Measurements from ENCODE around the gene FAAP20. TPM values are rescaled to one million over a fixed set of nuclear protein-coding genes. Genes with fewer than 3 reads are reported as not detected.
"Not testable (repeated sequence)": the region's sequence is repeated elsewhere in the genome, so short reads cannot be mapped to it uniquely, and the experiment has no call there.

Gene FAAP20
- total RNA-seq, 4 donors from 2014 or later = 19.4 to 84.5 (median 34.9) TPM

DNA sequence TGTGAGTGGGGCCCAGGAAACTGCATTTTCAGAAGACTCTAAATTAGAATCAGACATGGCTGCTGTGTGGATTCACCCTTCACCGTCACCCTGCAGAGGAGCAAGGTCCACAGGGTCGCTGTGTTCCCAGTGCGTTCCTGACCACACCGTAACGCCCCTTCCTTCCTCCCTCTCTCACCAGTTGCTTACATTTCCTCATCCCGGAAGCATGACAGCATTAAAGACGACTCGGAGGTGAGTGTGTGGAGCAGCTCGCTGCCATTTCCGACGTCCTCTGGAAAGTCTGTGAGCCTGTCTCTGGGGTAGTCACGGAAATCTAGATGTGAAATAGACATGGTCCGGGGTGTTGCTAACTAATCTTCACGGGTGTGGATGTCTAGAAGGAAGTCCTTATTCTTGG lies 45.9 kb downstream of the FAAP20 start:
- DNase-seq = peak; percentile 31
- Histone ChIP-seq H3K27me3 (no peaks in the 10 kb centered on the region), H3K4me1 (no peaks in the 10 kb centered on the region), H3K9me3 (no peaks in the 10 kb centered on the region), H3K36me3 (no peaks in the 10 kb centered on the region), H3K27ac (no peak overlapping the region), H3K4me3 (no peak overlapping the region)
- TF ChIP-seq POLR2A (IDR thresholded peaks at IDR 0.05) = peak; percentile 27
- TF ChIP-seq, protein P1, sequence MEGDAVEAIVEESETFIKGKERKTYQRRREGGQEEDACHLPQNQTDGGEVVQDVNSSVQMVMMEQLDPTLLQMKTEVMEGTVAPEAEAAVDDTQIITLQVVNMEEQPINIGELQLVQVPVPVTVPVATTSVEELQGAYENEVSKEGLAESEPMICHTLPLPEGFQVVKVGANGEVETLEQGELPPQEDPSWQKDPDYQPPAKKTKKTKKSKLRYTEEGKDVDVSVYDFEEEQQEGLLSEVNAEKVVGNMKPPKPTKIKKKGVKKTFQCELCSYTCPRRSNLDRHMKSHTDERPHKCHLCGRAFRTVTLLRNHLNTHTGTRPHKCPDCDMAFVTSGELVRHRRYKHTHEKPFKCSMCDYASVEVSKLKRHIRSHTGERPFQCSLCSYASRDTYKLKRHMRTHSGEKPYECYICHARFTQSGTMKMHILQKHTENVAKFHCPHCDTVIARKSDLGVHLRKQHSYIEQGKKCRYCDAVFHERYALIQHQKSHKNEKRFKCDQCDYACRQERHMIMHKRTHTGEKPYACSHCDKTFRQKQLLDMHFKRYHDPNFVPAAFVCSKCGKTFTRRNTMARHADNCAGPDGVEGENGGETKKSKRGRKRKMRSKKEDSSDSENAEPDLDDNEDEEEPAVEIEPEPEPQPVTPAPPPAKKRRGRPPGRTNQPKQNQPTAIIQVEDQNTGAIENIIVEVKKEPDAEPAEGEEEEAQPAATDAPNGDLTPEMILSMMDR (IDR thresholded peaks at IDR 0.05) = no peak
- peak in 1 of 3 donors; percentile 38 for TF ChIP-seq POLR2AphosphoS5 (IDR thresholded peaks at IDR 0.05)
- TF ChIP-seq EP300 (IDR thresholded peaks at IDR 0.05; ENCODE audit: low read depth) = no peak
- in situ Hi-C loops (cut with MboI; ENCODE audit: low pct_ligation_motif_present in 1 of 4, low pct_unique_long_range_greater_than_20kb in 1 of 4, low sequenced_read_pairs in 3 of 4) (no loop called here), intact Hi-C loops (cut with DNase I; ENCODE audit: low total_unique reads) (no loop called here)
- WGBS, 2 donors (ENCODE audit: low coverage in 1 of 2) = 56 to 96% methylated on average over 4 to 14 of the region's 14 CpGs

DNA sequence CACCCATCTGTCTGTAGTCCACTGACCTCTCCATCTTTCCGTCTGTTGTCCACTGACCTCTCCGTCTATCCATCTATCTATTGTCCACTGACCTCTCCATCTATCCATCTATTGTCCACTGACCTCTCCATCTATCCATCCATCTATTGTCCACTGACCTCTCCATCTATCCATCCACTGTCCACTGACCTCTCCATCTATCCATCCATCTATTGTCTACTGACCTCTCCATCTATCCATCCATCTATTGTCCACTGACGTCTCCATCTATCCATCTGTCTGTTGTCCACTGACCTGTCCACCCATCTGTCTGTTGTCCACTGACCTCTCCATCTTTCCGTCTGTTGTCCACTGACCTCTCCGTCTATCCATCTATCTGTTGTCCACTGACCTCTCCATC lies 46.7 kb downstream of the FAAP20 start:
- H3K9me3 ChIP-seq; H3K4me3 ChIP-seq; H3K4me1 ChIP-seq; DNase-seq; H3K27me3 ChIP-seq; intact Hi-C loops (cut with DNase I; ENCODE audit: low total_unique reads); in situ Hi-C loops (cut with MboI; ENCODE audit: low pct_ligation_motif_present in 1 of 4, low pct_unique_long_range_greater_than_20kb in 1 of 4, low sequenced_read_pairs in 3 of 4); H3K36me3 ChIP-seq; H3K27ac ChIP-seq: not testable (repeated sequence)
- 91 to 96% methylated on average over 5 of the region's 5 CpGs for WGBS, 2 donors (ENCODE audit: low coverage in 1 of 2)

DNA sequence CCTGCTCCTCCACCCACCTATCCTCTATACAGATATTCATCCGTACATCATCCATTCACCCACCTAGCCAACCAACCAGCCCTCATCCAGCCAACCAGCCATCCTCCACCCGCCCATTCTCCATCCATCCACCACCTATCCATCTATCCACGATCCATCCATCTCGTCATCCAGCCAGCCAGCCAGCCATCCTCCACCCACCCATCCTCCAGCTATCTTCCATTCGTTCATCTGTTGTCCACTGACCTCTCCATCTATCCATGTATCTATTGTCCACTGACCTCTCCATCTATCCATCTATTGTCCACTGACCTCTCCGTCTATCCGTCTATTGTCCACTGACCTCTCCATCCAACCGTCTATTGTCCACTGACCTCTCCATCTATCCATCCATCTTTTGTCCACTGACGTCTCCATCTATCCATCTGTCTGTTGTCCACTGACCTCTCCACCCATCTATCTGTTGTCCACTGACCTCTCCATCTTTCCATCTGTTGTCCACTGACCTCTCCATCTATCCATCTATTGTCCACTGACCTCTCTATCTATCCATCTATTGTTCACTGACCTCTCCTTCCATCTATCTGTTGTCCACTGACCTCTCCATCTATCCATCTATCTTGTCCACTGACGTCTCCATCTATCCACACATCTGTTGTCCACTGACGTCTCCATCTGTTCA lies 47.6 kb downstream of the FAAP20 start:
- Histone ChIP-seq H3K27me3 (no peaks in the 10 kb centered on the region), H3K4me1 (no peaks in the 10 kb centered on the region), H3K9me3 (no peaks in the 10 kb centered on the region), H3K27ac (no peak overlapping the region), H3K4me3 (no peak overlapping the region), H3K36me3 (no peaks in the 10 kb centered on the region)
- no peak for TF ChIP-seq POLR2AphosphoS5 (IDR thresholded peaks at IDR 0.05)
- TF ChIP-seq, protein P1 (IDR thresholded peaks at IDR 0.05) = no peak
- no peak for TF ChIP-seq EP300 (IDR thresholded peaks at IDR 0.05; ENCODE audit: low read depth)
- TF ChIP-seq POLR2A (IDR thresholded peaks at IDR 0.05) = no peak
- WGBS, 2 donors (ENCODE audit: low coverage in 1 of 2) = 86 to 92% methylated on average over 11 of the region's 11 CpGs
- no peak for DNase-seq
- intact Hi-C loops (cut with DNase I; ENCODE audit: low total_unique reads) = no loop called here
- in situ Hi-C loops (cut with MboI; ENCODE audit: low pct_ligation_motif_present in 1 of 4, low pct_unique_long_range_greater_than_20kb in 1 of 4, low sequenced_read_pairs in 3 of 4) = no loop called here

DNA sequence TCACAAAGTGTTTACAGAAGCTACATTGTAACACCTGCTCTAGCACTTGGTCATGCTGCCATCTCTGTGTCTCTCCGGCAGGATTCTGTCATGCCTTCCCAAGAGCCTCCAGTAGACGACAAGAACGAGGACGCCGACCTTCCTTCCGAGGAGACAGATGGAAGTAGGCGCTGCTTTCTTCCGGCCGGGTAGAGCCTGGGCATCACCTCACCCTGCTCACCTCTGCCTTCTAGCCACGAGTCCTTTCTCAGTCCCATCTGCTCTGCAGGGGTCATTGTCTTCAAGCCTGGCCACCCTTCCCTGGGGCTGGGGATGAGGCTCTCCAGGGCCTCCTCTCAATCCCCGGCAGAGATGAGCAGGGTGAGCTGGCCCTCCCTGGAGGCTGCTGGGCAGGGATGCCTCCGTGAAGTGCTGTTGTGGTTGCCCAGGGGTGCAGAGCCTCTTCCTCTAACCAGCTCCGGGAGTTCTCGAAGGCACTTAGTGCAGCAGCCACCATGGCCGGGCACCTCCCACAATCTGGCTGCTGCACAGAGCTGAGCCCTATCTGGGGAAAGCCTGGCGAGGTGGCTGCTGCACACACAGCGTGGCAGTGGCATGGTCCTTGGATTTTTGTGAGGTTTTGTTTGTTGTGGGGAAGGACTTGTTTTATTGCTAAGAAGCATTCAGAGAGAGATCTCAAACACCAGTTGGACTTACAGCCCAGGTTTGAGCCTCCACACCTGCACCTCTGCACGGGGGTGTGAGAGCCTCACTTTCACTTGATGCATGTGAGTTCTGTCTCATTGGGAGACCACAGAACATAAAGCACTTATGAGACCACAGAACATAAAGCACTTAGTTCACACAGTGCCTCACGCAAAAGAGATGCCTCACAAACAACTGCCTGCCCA lies 48.4 kb downstream of the FAAP20 start:
- intact Hi-C loops (cut with DNase I; ENCODE audit: low total_unique reads) = no loop called here
- WGBS, 2 donors (ENCODE audit: low coverage in 1 of 2) = 76 to 90% methylated on average over 4 to 19 of the region's 19 CpGs

More for the DNA sequence above, 48.4 kb downstream of the FAAP20 start:
- H3K4me1 ChIP-seq = no peaks in the 10 kb centered on the region
- in situ Hi-C loops (cut with MboI; ENCODE audit: low pct_ligation_motif_present in 1 of 4, low pct_unique_long_range_greater_than_20kb in 1 of 4, low sequenced_read_pairs in 3 of 4) = no loop called here
- no peaks in the 10 kb centered on the region for H3K36me3 ChIP-seq
- H3K27me3 ChIP-seq = no peaks in the 10 kb centered on the region
- no peak for TF ChIP-seq POLR2A (IDR thresholded peaks at IDR 0.05)
- TF ChIP-seq, protein P1 (IDR thresholded peaks at IDR 0.05) = no peak
- TF ChIP-seq EP300 (IDR thresholded peaks at IDR 0.05; ENCODE audit: low read depth) = no peak
- no peak for TF ChIP-seq POLR2AphosphoS5 (IDR thresholded peaks at IDR 0.05)
- H3K9me3 ChIP-seq = no peaks in the 10 kb centered on the region
- no peak overlapping the region for H3K4me3 ChIP-seq
- no peak overlapping the region for H3K27ac ChIP-seq
- no peak for DNase-seq
